SU-DHL-6 (cell line): ENCODE results near the gene CLIP4.

Experiments used
- H2AFZ ChIP-seq: fragments of 200-600 bp; sonication (generic); 2 replicates; pipeline ENCODE4 v1.6.1; 2014; ENCODE audit warnings: low read depth, mild to moderate bottlenecking, moderate library complexity, mixed read lengths, antibody characterized with exemption, low read length; ENCODE audit not compliant: severe bottlenecking
- H3F3A ChIP-seq: fragments of 200-600 bp; shearing (Covaris generic); 2 replicates; pipeline ENCODE4 v1.6.0; 2016; ENCODE audit warnings: antibody characterized with exemption, mild to moderate bottlenecking; ENCODE audit not compliant: insufficient read depth
- H3K27ac ChIP-seq: fragments of 200-600 bp; sonication (generic); 2 replicates; pipeline ENCODE4 v1.5.1; 2016; ENCODE audit warnings: low read depth, mild to moderate bottlenecking, low read length, moderate library complexity, mixed read lengths
- H3K27me3 ChIP-seq: fragments of 200-600 bp; sonication (generic), shearing (Covaris generic); 2 replicates; pipeline ENCODE4 v1.6.0; 2014; ENCODE audit warnings: mild to moderate bottlenecking, low read length
- H3K36me3 ChIP-seq: fragments of 200-600 bp; sonication (generic); 2 replicates; pipeline ENCODE4 v1.6.1; 2014; ENCODE audit warnings: mild to moderate bottlenecking, low read length, mixed read lengths
- H3K4me2 ChIP-seq: fragments of 300-600, 200-600 bp; shearing (Covaris generic), sonication (generic); 2 replicates; pipeline ENCODE4 v1.6.0; 2014; ENCODE audit warnings: low read length, low read depth, mild to moderate bottlenecking; ENCODE audit not compliant: poor library complexity, severe bottlenecking
- H3K4me3 ChIP-seq: fragments of 200-600 bp; sonication (generic); 2 replicates; pipeline ENCODE4 v1.5.1; 2014; ENCODE audit warnings: antibody characterized with exemption, low read length, mild to moderate bottlenecking, mixed read lengths; ENCODE audit not compliant: insufficient read depth, poor library complexity, severe bottlenecking
- H3K79me2 ChIP-seq: fragments of 200-600 bp; sonication (generic); 2 replicates; pipeline ENCODE4 v1.6.1; 2014; ENCODE audit warnings: mild to moderate bottlenecking, low read length, moderate library complexity; ENCODE audit not compliant: insufficient read depth
- H3K9ac ChIP-seq: fragments of 200-600 bp; sonication (generic); 2 replicates; pipeline ENCODE4 v1.7.0; 2014; ENCODE audit warnings: mild to moderate bottlenecking, low read length
- H3K9me2 ChIP-seq: fragments of 200-600 bp; sonication (generic); replicated peaks from 2 replicates; pipeline ENCODE4 v1.6.1; 2014; ENCODE audit warnings: low read length; ENCODE audit not compliant: insufficient read depth
- H3K9me3 ChIP-seq: fragments of 200-600 bp; sonication (generic); 2 replicates; pipeline ENCODE4 v1.6.1; 2014; ENCODE audit warnings: low read length, mixed read lengths; ENCODE audit not compliant: insufficient read depth
- H4K20me1 ChIP-seq: fragments of 200-600 bp; sonication (generic); 2 replicates; pipeline ENCODE4 v1.6.1; 2014; ENCODE audit warnings: low read depth, mild to moderate bottlenecking, antibody characterized with exemption, low read length, moderate library complexity, mixed read lengths
- CTCF ChIP-seq: fragments of 200-600 bp; sonication (generic); IDR thresholded peaks from one replicate; pipeline ENCODE4 v1.5.1; 2017; ENCODE audit warnings: antibody characterized with exemption, mild to moderate bottlenecking, low read length, moderate library complexity; ENCODE audit not compliant: insufficient read depth, poor library complexity, severe bottlenecking
- EZH2phosphoT487 ChIP-seq: fragments of 200-600 bp; sonication (generic), shearing (Covaris generic); conservative IDR thresholded peaks from 2 replicates; pipeline ENCODE4 v1.6.1; 2018; ENCODE audit warnings: mild to moderate bottlenecking, antibody characterized with exemption, low read length, moderate library complexity, mixed read lengths

Gene CLIP4

GRCh38 chr2:29233428-29233827 is 118.2 kb downstream of the CLIP4 start:
- H2AFZ ChIP-seq = no peak overlapping the region
- no peaks in the 10 kb centered on the region for H3K79me2 ChIP-seq
- H3K36me3 ChIP-seq = no peaks in the 10 kb centered on the region
- H3K4me2 ChIP-seq = no peak overlapping the region
- no peaks in the 10 kb centered on the region for H3K9me2 ChIP-seq
- H3K9me3 ChIP-seq = no peaks in the 10 kb centered on the region
- TF ChIP-seq EZH2phosphoT487 (no peak), CTCF (no peak)
- no peaks in the 10 kb centered on the region for H3F3A ChIP-seq
- no peaks in the 10 kb centered on the region for H3K27me3 ChIP-seq
- H3K4me3 ChIP-seq = no peak overlapping the region
- H3K27ac ChIP-seq = no peak overlapping the region
- H3K9ac ChIP-seq = no peak overlapping the region
- H4K20me1 ChIP-seq = no peaks in the 10 kb centered on the region

GRCh38 chr2:29235411-29235810 is 120.2 kb downstream of the CLIP4 start:
- Histone ChIP-seq H3K4me2 (no peak overlapping the region), H4K20me1 (no peaks in the 10 kb centered on the region), H3K36me3 (no peaks in the 10 kb centered on the region), H3K9ac (no peak overlapping the region), H2AFZ (no peak overlapping the region), H3K27ac (no peak overlapping the region), H3K79me2 (no peaks in the 10 kb centered on the region), H3K27me3 (no peaks in the 10 kb centered on the region), H3K9me3 (no peaks in the 10 kb centered on the region), H3K9me2 (no peaks in the 10 kb centered on the region), H3K4me3 (no peak overlapping the region), H3F3A (no peaks in the 10 kb centered on the region)
- TF ChIP-seq CTCF (no peak), EZH2phosphoT487 (no peak)

- Histone ChIP-seq H2AFZ (no peak overlapping the region), H3K27me3 (no peaks in the 10 kb centered on the region), H3K9me3 (no peaks in the 10 kb centered on the region), H3K4me3 (no peak overlapping the region), H3K27ac (no peak overlapping the region), H4K20me1 (no peaks in the 10 kb centered on the region), H3K79me2 (no peaks in the 10 kb centered on the region), H3K36me3 (no peaks in the 10 kb centered on the region), H3F3A (no peaks in the 10 kb centered on the region), H3K4me2 (no peak overlapping the region), H3K9ac (no peak overlapping the region), H3K9me2 (no peaks in the 10 kb centered on the region)
- no peak for TF ChIP-seq EZH2phosphoT487
- no peak for TF ChIP-seq CTCF
Measured at GRCh38 chr2:29236074-29236473, 120.9 kb downstream of the CLIP4 start.
